Endothelial cell of umbilical vein (primary cell): ENCODE measurements around the gene ADGRG2.

Source experiments
- EZH2 ChIP-seq: IDR thresholded peaks from 2 replicates; pipeline ENCODE4 v1.6.1; 2012; ENCODE audit warnings: borderline replicate concordance, low read depth, mild to moderate bottlenecking, moderate library complexity, low read length, inconsistent platforms; ENCODE audit not compliant: severe bottlenecking
- FOS ChIP-seq: IDR thresholded peaks from 2 replicates; pipeline ENCODE4 v1.6.1; 2011; ENCODE audit warnings: mild to moderate bottlenecking, low read length, moderate library complexity, borderline replicate concordance; ENCODE audit not compliant: insufficient read depth
- GATA2 ChIP-seq: IDR thresholded peaks from 2 replicates; pipeline ENCODE4 v1.7.0; 2011; ENCODE audit warnings: low read depth, mild to moderate bottlenecking, moderate library complexity, mixed read lengths, low read length; ENCODE audit not compliant: insufficient read length, insufficient read depth
- JUN ChIP-seq: IDR thresholded peaks from 2 replicates; pipeline ENCODE4 v1.6.1; 2011; ENCODE audit warnings: borderline replicate concordance, low read depth; ENCODE audit not compliant: insufficient read length, insufficient read depth
- MAX ChIP-seq: IDR thresholded peaks from 2 replicates; pipeline ENCODE4 v1.6.1; 2011; ENCODE audit not compliant: insufficient read depth, insufficient read length
- MYC ChIP-seq: IDR thresholded peaks from one replicate; pipeline ENCODE4 v1.6.1; 2011; ENCODE audit warnings: mild to moderate bottlenecking, low read depth, low read length
- POLR2A ChIP-seq: IDR thresholded peaks from 2 replicates; pipeline ENCODE4 v1.6.1; 2012; ENCODE audit warnings: low read depth, mild to moderate bottlenecking, control low read depth, low read length
- POLR2AphosphoS5 ChIP-seq: IDR thresholded peaks from 2 replicates; pipeline ENCODE4 v1.6.1; 2012; ENCODE audit warnings: low read depth, mild to moderate bottlenecking, control low read depth, low read length, moderate library complexity; ENCODE audit not compliant: insufficient read depth
- TF ChIP-seq, protein P1 (sequence below), 2 donors: IDR thresholded peaks; 1 replicate in 1 of 2; 2 replicates in 1 of 2; pipeline ENCODE4 v1.5.1; 2011; ENCODE audit warnings: low read length in 2 of 2, mild to moderate bottlenecking in 2 of 2, moderate library complexity in 2 of 2, control low read depth in 1 of 2, inconsistent platforms in 1 of 2, low read depth in 1 of 2; ENCODE audit not compliant: insufficient read depth in 1 of 2; ENCODE audit errors: extremely low read depth in 1 of 2

DNA sequence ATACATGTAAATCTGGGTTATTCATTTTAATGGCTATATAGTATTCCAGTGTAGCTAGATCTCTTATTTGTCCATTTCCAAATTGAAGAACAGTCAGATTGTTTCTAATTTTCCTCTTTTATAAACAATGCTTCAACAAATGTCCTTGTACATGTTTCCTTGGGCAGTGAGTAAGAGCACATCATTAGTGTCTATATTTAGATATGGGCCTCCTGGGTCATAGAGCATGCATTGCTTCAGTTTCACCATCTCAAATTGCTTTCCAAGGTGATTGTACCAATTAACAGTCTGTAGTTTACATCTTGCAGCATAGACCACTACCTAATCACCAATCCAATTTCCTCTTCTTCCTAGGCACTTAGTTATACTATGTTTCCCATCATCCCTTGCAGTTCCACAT, 151.8 kb downstream of the ADGRG2 start:
- TF ChIP-seq, protein P1, sequence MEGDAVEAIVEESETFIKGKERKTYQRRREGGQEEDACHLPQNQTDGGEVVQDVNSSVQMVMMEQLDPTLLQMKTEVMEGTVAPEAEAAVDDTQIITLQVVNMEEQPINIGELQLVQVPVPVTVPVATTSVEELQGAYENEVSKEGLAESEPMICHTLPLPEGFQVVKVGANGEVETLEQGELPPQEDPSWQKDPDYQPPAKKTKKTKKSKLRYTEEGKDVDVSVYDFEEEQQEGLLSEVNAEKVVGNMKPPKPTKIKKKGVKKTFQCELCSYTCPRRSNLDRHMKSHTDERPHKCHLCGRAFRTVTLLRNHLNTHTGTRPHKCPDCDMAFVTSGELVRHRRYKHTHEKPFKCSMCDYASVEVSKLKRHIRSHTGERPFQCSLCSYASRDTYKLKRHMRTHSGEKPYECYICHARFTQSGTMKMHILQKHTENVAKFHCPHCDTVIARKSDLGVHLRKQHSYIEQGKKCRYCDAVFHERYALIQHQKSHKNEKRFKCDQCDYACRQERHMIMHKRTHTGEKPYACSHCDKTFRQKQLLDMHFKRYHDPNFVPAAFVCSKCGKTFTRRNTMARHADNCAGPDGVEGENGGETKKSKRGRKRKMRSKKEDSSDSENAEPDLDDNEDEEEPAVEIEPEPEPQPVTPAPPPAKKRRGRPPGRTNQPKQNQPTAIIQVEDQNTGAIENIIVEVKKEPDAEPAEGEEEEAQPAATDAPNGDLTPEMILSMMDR (IDR thresholded peaks at IDR 0.05; ENCODE audit: extremely low read depth in 1 of 2, insufficient read depth in 1 of 2, low read depth in 1 of 2, low read length in 2 of 2): no peak
- TF ChIP-seq EZH2 (no peak), POLR2A (no peak), MAX (no peak), POLR2AphosphoS5 (no peak), MYC (no peak), FOS (no peak), JUN (no peak), GATA2 (no peak)
